ENCODE measurements around the gene RAB6A.
"Not testable (repeated sequence)": the region's sequence is repeated elsewhere in the genome, so short reads cannot be mapped to it uniquely, and the experiment has no call there.

Gene RAB6A

DNA sequence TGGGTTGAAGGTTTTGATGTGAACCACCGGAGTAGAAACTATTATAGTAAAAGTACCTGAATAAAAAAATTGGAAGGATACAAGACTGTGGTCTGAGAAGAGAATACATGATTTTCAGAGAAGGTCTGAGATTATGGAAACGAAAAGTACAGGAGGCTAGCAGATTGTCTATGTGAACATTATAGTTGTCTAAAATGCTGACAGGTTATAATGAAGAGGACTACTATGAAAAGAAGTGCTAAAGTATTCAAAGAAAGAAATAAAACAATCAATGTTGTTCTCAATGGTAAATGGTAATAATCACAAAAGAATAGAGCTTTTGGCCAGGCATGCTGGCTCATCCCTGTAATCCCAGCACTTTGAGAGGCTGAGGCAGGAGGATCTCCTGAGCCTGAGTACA lies 34.0 kb downstream of the RAB6A start:
- DNase-seq (ENCODE audit: low spot score) = no peak

DNA sequence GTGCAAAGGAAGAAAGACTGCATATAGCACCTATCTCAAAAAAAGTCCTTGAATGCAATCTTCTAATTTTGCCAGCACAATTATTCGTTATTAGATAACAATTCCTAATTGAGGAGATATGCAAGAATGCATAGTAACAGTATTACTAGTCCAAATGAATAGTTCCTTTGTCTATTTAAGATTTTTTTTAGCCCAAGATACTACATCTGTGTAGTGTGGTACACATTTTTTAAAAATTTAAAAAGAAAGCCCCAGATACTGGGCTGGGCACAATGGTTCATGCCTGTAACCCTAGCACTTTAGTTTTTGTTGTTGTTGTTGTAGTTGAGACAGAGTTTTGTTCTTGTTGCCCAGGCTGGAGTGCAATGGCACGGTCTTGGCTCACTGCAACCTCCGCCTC lies 43.7 kb downstream of the RAB6A start:
- no peak for DNase-seq (ENCODE audit: low spot score)

GRCh38 chr11:73716153-73717056 lies 44.5 kb downstream of the RAB6A start:
- DNase-seq (ENCODE audit: low spot score) = peak; percentile 61

GRCh38 chr11:73715541-73715940 lies 45.3 kb downstream of the RAB6A start:
- no peak for DNase-seq (ENCODE audit: low spot score)

DNA sequence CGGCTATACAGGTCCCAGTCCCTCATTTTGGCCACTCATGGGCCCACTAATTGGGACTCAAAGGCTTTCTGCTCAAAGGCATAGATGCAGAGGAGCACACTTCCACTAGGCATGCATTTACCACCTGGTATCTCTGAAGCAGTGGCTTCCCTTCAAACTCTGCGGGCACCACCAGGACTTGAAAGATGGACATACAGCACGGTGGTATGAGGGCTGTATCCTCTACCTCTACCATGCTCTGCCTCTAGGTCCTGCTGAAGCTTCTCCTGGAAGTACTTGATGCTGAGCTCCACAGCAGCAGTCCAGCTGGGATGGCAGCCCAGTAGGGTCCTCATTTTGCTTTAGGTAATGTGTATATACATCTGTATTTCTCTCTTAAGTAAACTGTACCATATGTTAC lies 49.9 kb downstream of the RAB6A start:
- no peak for DNase-seq (ENCODE audit: low spot score)

DNA sequence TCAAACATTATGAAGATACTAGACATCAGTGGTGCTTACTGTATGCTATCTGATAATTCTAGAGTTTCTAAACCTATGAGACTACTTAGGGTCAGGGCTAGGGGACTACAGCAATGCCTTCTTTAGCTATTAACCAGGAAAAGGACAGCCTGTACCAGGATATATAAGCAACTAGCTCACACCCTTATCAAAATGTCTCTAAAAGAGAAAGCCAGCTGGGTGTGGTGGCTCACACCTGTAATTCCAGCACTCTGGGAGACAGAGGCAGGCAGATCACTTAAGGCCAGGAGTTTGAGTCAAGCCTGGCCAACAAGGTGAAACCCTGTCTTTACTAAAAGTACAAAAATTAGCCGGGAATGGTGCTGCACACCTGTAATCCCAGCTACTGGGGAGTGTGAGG lies 55.8 kb downstream of the RAB6A start:
- no peak for DNase-seq (ENCODE audit: low spot score)

DNA sequence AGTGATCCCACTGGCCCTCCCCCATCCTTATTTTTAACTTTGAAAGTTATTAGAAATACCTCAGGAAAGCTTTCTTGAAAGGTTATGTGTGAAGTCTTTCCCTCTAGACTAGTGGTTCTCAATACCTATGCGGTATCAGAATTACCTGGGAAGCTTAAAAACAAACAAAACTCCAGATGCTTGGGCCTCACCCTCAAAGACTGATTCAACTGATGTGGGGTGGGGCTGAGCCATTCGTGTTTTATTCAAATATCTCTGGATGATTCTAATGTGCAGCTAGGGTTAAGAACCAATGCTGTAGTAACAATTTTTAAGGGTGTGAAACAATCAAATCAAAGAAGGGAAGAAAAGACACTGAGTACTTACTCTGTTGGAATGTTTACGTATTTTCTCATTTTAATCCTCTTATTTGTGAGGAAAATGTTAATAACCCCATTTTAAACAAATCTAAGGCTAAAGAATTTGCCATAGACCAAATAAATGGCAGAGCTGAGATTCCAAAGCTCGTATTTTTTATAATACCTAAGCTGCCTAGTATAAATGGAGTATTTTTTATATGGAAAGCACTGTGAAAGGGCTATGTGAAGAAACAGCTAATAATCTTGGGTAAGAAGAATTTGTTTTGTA lies 66.9 kb downstream of the RAB6A start:
- no peak for DNase-seq (ENCODE audit: low spot score)

- no peak for DNase-seq (ENCODE audit: low spot score)
These were observed 80.2 kb downstream of the RAB6A start for GRCh38 chr11:73680687-73681086.

DNA sequence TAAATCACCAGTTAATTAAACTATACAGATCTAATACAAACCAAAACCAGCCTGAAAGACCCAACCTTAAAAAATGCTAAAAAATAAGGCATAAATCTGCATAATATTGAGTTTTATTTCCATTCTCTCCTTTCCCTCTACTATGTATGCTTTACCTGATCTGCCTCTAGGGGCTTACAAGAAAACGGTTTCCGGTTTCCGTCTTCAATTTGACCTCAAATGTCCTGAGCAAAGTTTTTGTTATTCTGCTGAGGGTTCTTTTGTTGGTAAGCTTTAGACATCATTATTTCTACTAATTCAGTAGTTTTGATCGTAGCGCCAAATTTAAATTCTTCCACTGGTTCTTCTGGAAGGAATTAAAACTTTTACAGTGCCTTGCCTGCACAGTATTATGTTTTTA lies 84.3 kb downstream of the RAB6A start:
- DNase-seq (ENCODE audit: low spot score) = not testable (repeated sequence)

DNA sequence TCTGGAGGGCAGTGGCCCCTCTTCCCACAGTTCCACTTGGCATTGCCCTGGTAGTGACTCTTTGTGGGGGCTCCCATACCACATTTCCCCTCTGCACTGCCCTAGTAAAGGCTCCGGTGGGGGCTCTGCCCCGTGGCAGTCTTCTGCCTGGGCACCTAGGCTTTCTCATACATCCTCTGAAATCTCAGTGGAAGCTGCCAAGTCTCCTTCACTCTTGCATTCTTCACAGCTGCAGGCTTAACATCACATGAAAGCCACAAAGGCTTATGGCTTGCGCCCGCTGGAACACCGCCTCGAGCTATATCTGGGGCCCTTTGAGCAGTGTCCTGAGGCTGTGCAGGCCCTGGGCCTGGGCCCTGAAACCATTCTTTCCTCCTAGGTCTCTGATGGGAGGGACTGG lies 89.2 kb downstream of the RAB6A start:
- no peak for DNase-seq (ENCODE audit: low spot score)

GRCh38 chr11:73670808-73671207 lies 90.1 kb downstream of the RAB6A start:
- DNase-seq (ENCODE audit: low spot score) = no peak

- no peak for DNase-seq (ENCODE audit: low spot score)
These were observed 93.0 kb downstream of the RAB6A start for GRCh38 chr11:73667891-73668290.

DNA sequence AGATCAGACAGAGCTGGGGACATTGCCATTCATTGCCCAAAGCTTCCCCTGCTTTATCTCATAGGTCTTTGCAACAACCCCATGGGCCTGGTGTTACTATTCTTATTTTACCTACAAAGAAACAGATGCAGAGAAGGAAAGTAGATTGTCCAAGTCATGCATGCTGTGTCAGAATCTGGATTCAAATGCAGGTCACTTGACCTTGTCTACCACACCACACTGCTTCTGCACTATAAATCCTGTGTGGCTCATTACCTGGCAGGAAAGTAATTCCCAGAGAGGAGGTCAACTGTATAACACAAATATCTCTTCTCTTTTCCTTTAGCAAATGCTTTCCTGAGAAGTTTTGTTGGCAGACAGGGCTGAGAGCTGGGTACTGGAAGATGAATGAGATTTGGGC lies 96.0 kb downstream of the RAB6A start:
- no peak for DNase-seq (ENCODE audit: low spot score)

- DNase-seq (ENCODE audit: low spot score) = no peak
These were observed 97.0 kb downstream of the RAB6A start for GRCh38 chr11:73663604-73664495.

DNA sequence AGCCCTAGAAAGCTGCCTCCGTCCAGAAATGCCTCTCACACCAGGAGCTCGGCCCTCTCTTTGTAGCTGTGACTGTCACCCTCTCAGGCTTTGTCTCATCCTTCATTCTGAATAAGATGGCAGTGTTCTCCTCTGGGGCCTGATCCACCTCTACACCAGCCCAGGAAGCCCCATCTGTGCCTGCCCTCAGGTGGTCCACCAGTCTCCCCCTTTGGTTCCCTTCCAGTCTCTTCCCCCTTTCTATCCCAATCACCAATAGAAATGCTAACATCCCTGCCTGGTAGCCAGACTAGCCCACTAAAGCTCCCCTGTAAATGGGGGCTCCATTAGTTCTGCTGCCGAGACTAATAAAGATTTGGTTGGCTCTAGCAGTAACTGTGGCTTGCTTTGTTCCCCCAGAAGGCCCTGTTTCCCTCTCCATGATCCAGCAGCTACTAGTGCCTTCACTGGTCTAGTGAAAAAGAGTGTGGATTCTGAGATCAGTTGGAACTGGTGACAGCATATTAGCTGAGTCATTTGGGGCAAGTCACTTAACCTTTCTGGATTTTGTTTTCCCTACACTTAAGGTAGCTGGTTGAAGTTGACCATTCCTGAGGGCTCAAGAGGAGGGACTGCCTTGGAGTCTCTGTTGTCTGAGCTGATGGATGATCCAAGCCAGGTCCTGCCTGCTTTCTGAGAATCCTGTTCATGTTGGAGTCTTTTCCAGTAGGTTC lies 98.3 kb downstream of the RAB6A start:
- no peak for DNase-seq (ENCODE audit: low spot score)

GRCh38 chr11:73661035-73661628 lies 99.7 kb downstream of the RAB6A start:
- DNase-seq (ENCODE audit: low spot score) = peak; percentile 80

- no peak for DNase-seq (ENCODE audit: low spot score)
These were observed 100.3 kb downstream of the RAB6A start for GRCh38 chr11:73660497-73661034.

GRCh38 chr11:73659961-73660360 lies 100.9 kb downstream of the RAB6A start:
- DNase-seq (ENCODE audit: low spot score) = no peak

DNA sequence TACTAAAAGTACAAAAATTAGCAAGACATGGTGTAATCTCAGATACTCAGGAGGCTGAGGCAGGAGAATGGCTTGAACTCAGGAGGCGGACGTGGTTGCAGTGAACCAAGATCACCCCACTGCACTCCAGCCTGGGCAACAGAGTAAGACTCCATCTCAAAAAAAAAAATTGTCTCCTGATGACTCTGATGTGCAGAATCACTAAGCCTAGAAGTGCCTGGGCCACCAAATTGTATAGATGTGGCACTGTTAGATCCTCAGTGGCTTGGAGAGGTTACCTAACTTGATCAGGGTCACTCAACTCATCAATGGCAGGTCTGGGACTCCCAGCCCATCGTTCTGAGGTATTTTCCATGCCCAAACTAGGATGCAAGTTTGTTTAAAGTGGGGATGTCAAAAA lies 103.9 kb downstream of the RAB6A start:
- DNase-seq (ENCODE audit: low spot score) = no peak

- no peak for DNase-seq (ENCODE audit: low spot score)
These were observed 105.2 kb downstream of the RAB6A start for GRCh38 chr11:73655686-73656085.

DNA sequence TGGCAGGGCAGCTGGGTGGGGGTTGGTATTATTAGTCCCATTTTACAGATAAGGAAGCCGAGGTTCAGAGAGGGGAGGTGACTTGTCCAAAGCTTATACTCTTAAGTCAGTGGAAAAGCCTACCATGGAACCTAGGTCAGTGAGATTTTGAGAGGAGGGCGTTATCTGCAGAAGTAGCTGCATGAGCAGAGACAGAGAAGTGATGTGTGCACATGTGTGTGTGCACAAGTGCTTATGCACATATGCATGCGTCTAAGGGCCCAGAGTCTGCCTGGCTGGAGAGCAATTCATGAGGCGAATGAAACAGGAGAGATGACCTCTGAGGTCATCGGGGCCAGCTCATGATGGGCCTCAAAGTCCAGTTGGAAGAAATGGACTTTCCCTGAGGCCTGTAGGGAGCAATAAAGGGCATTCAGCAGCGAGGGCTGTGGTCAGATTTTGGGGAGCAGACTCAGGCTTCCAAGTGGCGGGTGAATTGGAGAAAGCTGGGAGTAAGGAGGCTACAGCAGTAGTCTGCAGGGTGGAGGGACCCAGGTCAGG lies 106.3 kb downstream of the RAB6A start:
- DNase-seq (ENCODE audit: low spot score) = no peak

All from NAMALWA (cell line).